Vagina (tissue), 2 donors: ENCODE measurements around the gene KRT14. TPM values are rescaled to one million over a fixed set of nuclear protein-coding genes. Genes with fewer than 3 reads are reported as not detected.
"Not testable (repeated sequence)": the region's sequence is repeated elsewhere in the genome, so short reads cannot be mapped to it uniquely, and the experiment has no call there.

Source experiments
- DNase-seq, 2 donors: peaks; one replicate each; pipeline ENCODE4 v3.0.0-alpha.2; 2017; ENCODE audit errors: extremely low spot score in 2 of 2
- H3K27ac ChIP-seq: fragments of 200-600 bp; sonication (generic); one replicate; pipeline ENCODE4 v1.5.1; 2019
- H3K27me3 ChIP-seq: fragments of 200-600 bp; sonication (generic); one replicate; pipeline ENCODE4 v1.5.1; 2019
- H3K36me3 ChIP-seq, 2 donors: fragments of 200-600 bp; sonication (generic); one replicate each; pipeline ENCODE4 v1.5.1; 2017 to 2019
- H3K4me1 ChIP-seq: fragments of 200-600 bp; sonication (generic); one replicate; pipeline ENCODE4 v1.5.1; 2019
- H3K4me3 ChIP-seq, 2 donors: fragments of 200-600 bp; sonication (generic); 1 replicate in 1 of 2; 2 replicates in 1 of 2; pipeline ENCODE4 v1.5.1; 2016 to 2019
- H3K9me3 ChIP-seq: fragments of 200-600 bp; sonication (generic); one replicate; pipeline ENCODE4 v1.5.1; 2019
- POLR2A ChIP-seq, 2 donors: fragments of 450-650 bp; IDR thresholded peaks; one replicate each; pipeline ENCODE4 v1.6.1; 2017; ENCODE audit warnings: antibody characterized with exemption in 2 of 2, mild to moderate bottlenecking in 2 of 2, moderate library complexity in 2 of 2
- POLR2AphosphoS5 ChIP-seq, 2 donors: sonication (generic); formaldehyde crosslinking; IDR thresholded peaks; one replicate each; pipeline ENCODE4 v1.9.0; 2017; ENCODE audit warnings: antibody characterized with exemption in 2 of 2, mild to moderate bottlenecking in 2 of 2, low read depth in 1 of 2; ENCODE audit not compliant: insufficient read depth in 1 of 2
- intact Hi-C: fragments of 100-400 bp; cut with DNase I; formaldehyde crosslinking; loops from one replicate; pipeline ENCODE4 v1.15.1; 2023
- total RNA-seq: library from RNA; depleted of rRNA; stranded (reverse); fragments of >200 nt; gene quantifications from one replicate; pipeline ENCODE4 v1.2.3, GENCODE V29; 2016
- TF ChIP-seq, protein P1 (sequence below), 3 experiments: fragments of 450-650 bp in 2 of 3; fragments of 200-600 bp in 1 of 3; sonication (generic) in 1 of 3; IDR thresholded peaks; one replicate each; pipeline ENCODE4 v1.5.1; 2017 to 2019; ENCODE audit warnings: antibody characterized with exemption in 3 of 3, mild to moderate bottlenecking in 2 of 3, moderate library complexity in 2 of 3

The KRT14 gene
- total RNA-seq, 1 donor from 2014 or later, result 1,546 TPM

DNA sequence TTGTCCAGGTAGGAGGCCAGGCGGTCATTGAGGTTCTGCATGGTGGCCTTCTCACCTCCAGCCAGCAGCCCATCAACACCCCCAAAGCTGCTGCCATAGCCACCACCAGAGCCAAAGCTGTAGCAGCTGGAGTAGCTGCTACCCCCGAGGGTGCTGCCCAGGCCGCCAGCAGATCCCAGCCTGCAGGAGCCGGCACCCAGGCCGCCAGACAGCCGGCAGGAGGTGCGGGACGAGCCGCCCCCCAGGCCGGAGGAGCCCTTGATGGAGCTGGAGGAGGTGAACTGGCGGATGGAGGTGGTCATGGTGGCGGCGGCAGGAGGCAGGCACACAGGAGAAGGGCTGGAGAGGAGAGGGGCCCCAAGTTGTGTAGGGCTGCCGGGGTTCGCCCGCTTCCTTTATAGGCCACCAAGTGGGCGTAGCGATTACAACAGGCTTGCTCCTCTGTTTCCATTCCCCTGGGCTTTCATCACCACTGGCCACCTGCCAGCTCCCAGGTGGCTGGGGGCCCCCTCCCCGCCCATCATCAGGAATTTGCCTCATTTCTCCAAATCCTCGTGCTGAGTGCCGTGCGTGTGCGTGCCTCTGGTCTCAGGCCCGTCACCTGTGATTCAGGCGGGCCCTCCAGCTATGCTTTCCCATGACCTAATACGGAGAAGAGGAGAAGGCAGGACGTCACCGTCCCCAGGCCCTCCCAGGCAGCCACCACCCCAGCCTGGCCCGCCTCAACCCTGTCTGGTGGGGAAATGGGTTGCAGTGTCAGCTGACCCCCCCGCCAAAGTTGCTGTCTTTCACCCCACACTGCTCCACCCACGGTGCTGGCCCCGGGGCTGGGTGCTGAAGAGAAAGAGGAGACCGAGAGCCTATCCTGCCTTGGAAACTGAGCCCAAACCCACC, 37.8 kb upstream of the KRT14 start, which contains the start of gene KRT17:
Gene KRT17, minus strand, starts transcription at position 368 of the 894 bp plus-strand sequence. Its CDS starts 66 bp downstream, at position 302.
- peak within 1 kb of the TSS in 1 of 2 donors; percentile 6 for H3K4me3 ChIP-seq
- intact Hi-C loops, result no loop called here
- no peaks in the 10 kb centered on the region for H3K27me3 ChIP-seq
- TF ChIP-seq POLR2A (IDR thresholded peaks at IDR 0.05), result no peak
- TF ChIP-seq, protein P1, sequence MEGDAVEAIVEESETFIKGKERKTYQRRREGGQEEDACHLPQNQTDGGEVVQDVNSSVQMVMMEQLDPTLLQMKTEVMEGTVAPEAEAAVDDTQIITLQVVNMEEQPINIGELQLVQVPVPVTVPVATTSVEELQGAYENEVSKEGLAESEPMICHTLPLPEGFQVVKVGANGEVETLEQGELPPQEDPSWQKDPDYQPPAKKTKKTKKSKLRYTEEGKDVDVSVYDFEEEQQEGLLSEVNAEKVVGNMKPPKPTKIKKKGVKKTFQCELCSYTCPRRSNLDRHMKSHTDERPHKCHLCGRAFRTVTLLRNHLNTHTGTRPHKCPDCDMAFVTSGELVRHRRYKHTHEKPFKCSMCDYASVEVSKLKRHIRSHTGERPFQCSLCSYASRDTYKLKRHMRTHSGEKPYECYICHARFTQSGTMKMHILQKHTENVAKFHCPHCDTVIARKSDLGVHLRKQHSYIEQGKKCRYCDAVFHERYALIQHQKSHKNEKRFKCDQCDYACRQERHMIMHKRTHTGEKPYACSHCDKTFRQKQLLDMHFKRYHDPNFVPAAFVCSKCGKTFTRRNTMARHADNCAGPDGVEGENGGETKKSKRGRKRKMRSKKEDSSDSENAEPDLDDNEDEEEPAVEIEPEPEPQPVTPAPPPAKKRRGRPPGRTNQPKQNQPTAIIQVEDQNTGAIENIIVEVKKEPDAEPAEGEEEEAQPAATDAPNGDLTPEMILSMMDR (IDR thresholded peaks at IDR 0.05), result no peak
- TF ChIP-seq POLR2AphosphoS5 (IDR thresholded peaks at IDR 0.05; ENCODE audit: insufficient read depth in 1 of 2, low read depth in 1 of 2), result no peak
- no peak for DNase-seq
- H3K4me1 ChIP-seq, result peaks cover 46% of the 10 kb centered on the region
- no peaks in the 10 kb centered on the region for H3K36me3 ChIP-seq
- H3K9me3 ChIP-seq, result no peaks in the 10 kb centered on the region
- peak within 1 kb of the TSS; percentile 57 for H3K27ac ChIP-seq

DNA sequence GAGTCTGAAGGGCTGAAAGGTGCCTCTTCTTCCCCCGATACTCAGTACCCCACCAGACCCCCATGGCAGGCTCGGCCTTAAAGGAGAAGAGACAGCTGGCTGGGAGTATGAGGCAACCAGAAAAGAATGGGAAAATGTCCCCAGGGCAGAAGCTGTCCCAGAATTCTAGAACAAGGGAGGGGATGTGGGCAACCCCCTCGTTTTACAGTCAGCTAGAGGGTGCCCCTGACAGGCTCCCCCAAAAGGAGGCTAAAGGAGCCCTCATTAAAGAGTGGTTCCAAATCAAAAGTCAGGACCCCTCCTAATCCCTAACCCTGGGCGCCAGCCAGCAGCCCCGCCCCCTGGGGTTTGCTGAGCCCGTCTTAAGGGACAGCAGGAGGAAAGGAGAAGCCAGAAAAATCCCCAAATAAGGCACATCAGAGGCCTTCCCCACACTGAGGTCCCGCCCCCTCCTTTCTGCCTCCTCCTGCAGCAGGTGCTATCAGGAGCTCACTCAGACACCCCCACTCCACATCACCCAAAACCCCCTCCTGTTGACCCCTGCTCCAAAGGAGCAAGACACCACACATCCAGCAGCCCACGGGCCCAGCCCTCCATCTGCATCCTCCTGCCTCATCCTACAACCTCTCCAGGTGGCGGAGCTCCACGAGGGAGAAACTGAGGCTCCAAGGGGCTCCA, 36.6 kb upstream of the KRT14 start:
- Histone ChIP-seq H3K4me1 (peaks cover 46% of the 10 kb centered on the region), H3K4me3 (peak overlapping the region in 1 of 2 donors; percentile 6), H3K27ac (peak overlapping the region; percentile 57)
- H3K27me3 ChIP-seq, H3K9me3 ChIP-seq, H3K36me3 ChIP-seq, DNase-seq, intact Hi-C loops: not testable (repeated sequence)

DNA sequence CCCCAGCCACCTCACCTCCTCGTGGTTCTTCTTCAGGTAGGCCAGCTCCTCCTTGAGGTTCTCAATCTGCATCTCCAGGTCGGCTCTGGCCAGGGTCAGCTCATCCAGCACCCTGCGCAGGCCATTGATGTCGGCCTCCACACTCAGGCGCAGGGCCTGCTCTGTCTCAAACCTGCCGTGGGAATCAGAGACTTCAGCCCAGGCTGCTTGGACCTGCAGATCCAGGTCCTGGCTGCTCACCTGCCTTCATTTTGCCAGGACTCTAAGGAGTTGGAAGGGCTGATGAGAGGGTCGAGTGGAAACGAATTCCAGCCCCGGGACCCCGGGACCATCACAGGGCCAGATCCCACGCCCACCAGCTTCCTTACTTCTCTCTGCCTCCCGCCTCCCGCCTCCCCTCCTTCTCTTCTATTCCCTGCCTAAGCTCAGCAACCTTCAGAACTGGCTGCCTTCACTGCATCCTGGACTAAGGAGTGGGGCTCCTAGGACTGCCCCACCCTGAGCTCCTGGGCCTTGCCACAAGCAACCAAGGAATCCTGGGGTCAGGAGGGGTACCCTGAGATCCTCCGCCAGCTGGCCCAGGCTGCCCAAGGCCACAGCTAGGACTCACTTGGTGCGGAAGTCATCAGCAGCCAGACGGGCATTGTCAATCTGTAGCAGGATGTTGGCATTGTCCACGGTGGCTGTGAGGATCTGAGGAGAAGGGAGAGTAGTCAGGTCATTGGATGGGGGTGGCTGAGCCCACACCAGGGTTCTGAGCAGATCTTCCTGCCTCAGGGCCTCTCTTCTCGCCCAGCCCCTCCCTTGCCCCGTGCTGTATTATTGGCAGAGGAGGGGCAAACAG, 35.9 kb upstream of the KRT14 start:
- intact Hi-C loops, H3K36me3 ChIP-seq, H3K27me3 ChIP-seq, H3K9me3 ChIP-seq, DNase-seq: not testable (repeated sequence)
- Histone ChIP-seq H3K27ac (peak overlapping the region; percentile 57), H3K4me3 (peak overlapping the region in 1 of 2 donors; percentile 6), H3K4me1 (peaks cover 46% of the 10 kb centered on the region)

DNA sequence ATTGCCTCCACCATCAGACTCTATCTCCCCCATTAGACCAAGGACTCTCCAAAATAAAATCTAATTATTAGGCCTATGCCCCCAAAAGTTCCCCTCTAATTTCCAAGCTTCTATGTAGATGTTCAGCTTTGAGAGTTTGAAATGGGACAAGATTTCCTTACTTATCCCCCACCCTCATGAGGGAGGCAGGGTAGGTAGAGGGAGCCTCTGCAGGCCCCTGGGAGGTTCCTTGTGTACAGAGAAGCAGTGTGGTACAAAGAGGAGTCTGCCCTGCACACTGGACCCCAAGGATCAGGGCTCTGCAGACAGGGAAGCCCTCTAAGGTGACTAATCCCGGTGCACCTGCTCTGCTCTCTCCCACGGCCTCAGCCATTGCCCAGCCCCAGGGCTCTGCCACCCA, 35.2 kb upstream of the KRT14 start:
- Histone ChIP-seq H3K27me3 (no peaks in the 10 kb centered on the region), H3K9me3 (no peaks in the 10 kb centered on the region), H3K36me3 (no peaks in the 10 kb centered on the region), H3K4me1 (peaks cover 46% of the 10 kb centered on the region), H3K4me3 (no peak overlapping the region), H3K27ac (no peak overlapping the region)
- intact Hi-C loops, result no loop called here
- TF ChIP-seq POLR2A (IDR thresholded peaks at IDR 0.05) (no peak), POLR2AphosphoS5 (IDR thresholded peaks at IDR 0.05; ENCODE audit: insufficient read depth in 1 of 2, low read depth in 1 of 2) (no peak)
- TF ChIP-seq, protein P1 (IDR thresholded peaks at IDR 0.05), result no peak
- no peak for DNase-seq

DNA sequence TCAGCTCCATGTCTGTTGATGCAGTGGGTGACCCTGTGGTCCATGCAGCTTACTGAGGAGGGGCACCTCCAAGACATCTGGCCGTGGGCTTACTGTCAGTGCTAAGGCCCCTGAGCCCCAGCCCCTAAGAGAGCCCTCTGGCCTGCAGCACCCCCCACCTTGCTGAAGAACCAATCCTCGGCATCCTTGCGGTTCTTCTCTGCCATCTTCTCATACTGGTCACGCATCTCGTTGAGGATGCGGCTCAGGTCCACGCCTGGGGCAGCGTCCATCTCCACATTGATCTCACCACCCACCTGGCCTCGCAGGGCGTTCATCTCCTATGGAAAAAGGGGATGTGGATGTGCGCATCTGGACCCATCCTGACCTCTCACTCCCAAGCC, 34.7 kb upstream of the KRT14 start:
- H3K4me3 ChIP-seq, H3K9me3 ChIP-seq, intact Hi-C loops, DNase-seq, H3K36me3 ChIP-seq, H3K27me3 ChIP-seq: not testable (repeated sequence)
- H3K4me1 ChIP-seq, result peaks cover 46% of the 10 kb centered on the region
- H3K27ac ChIP-seq, result peak overlapping the region; percentile 53

DNA sequence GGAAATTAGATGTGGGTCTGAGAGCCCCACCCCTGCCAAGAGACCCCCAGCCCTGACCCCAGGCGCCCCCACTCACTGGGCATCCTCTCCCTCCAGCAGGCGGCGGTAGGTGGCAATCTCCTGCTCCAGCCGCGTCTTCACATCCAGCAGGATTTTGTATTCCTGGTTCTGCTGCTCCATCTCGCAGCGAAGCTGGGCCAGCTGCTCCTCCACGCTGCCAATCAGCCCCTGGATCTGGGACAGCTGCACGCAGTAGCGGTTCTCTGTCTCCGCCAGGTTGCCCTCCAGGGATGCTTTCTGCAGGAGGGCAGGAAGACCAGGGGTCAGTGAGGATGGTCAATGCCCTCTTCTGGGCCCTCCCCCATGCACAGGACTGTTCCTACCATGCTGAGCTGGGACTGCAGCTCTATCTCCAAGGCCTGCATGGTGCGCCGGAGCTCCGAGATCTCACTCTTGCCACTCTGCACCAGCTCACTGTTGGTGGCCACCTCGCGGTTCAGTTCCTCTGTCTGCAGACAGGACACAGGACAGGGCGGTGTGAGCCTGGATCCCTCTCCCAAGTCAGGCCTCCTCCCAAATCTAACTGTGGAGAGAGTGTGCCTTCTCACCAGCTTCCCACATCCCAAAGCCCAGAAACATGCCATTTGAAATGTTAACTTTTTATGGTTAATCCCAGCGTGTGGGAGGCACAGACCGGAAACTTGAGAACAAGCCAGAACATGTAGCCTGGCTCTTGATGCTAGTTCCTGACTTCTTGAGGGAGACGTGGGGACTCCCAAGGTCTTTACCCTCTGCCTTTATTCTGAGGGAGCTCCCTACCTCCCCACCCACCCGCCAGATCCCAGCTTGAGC, 34.1 kb upstream of the KRT14 start:
- Histone ChIP-seq H3K4me1 (peaks cover 46% of the 10 kb centered on the region), H3K36me3 (no peaks in the 10 kb centered on the region), H3K4me3 (no peak overlapping the region), H3K27ac (peak overlapping the region; percentile 53), H3K9me3 (no peaks in the 10 kb centered on the region), H3K27me3 (no peaks in the 10 kb centered on the region)
- TF ChIP-seq POLR2AphosphoS5 (IDR thresholded peaks at IDR 0.05; ENCODE audit: insufficient read depth in 1 of 2, low read depth in 1 of 2) (peak in 1 of 2 donors; percentile 9), POLR2A (IDR thresholded peaks at IDR 0.05) (no peak)
- intact Hi-C loops, result no loop called here
- DNase-seq, result no peak

DNA sequence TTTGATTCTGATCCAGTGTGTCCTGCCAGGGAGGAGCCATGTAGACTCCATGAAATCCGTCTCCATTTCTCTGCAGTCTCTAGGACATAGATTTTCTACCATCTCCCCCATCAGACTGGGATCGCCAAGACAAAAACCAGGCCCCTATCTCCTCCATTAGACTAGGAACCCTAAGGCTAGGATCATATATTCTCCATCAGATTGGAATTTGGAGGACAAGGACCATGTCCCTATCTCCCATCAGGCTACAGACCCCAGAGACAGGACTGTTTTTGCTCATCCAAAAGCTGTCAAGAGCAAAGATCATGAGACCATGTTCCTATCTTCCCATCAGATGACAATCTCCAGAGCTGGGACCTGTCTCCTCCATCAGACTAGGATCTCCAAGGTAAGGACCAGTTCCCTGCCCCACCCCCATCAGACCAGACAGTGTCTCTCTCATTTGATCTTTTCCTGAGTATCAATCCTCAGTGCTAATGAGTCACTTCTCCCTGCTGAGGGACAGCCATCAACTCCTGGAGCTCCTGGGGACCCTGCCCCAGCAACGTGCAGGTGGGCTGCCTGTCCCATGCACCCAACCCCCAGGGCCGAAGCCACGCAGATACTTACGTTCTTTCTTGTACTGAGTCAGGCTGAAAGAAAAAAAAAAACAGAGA, 33.4 kb upstream of the KRT14 start:
- H3K36me3 ChIP-seq, H3K27me3 ChIP-seq, DNase-seq, H3K4me3 ChIP-seq, H3K27ac ChIP-seq, intact Hi-C loops, H3K9me3 ChIP-seq: not testable (repeated sequence)
- peaks cover 40% of the 10 kb centered on the region for H3K4me1 ChIP-seq
